Left ventricle myocardium inferior (tissue), 1 donor: ENCODE results near the gene PHOX2A. TPM values are rescaled to one million over a fixed set of nuclear protein-coding genes. Genes with fewer than 3 reads are reported as not detected.

Source experiments
- DNase-seq: peaks from one replicate; pipeline ENCODE4 v3.0.0-alpha.2; 2020
- H3K27ac ChIP-seq: fragments of 200-600 bp; replicated peaks from 2 replicates; pipeline ENCODE4 v1.8.0; 2021
- H3K27me3 ChIP-seq: fragments of 200-600 bp; 2 replicates; pipeline ENCODE4 v1.8.0; 2021; ENCODE audit warnings: low read depth
- H3K36me3 ChIP-seq: fragments of 200-600 bp; 2 replicates; pipeline ENCODE4 v1.8.0; 2021
- H3K4me1 ChIP-seq: fragments of 200-600 bp; 2 replicates; pipeline ENCODE4 v1.8.0; 2021
- H3K4me3 ChIP-seq: fragments of 200-600 bp; 2 replicates; pipeline ENCODE4 v1.8.0; 2021; ENCODE audit warnings: mild to moderate bottlenecking, moderate library complexity
- H3K9me3 ChIP-seq: fragments of 200-600 bp; replicated peaks from 2 replicates; pipeline ENCODE4 v1.8.0; 2021
- CTCF ChIP-seq: fragments of 200-600 bp; IDR thresholded peaks from 2 replicates; pipeline ENCODE4 v1.8.0; 2021; ENCODE audit warnings: antibody characterized with exemption, mild to moderate bottlenecking, borderline replicate concordance
- intact Hi-C: fragments of 100-400 bp; cut with micrococcal nuclease; formaldehyde crosslinking; loops from one replicate; pipeline ENCODE4 v1.11.0; 2022
- total RNA-seq: library from RNA; stranded (reverse); fragmentation: NEBNext Ultra II Directional; extraction: Animal tissue kit (Norgen Biotek cat#: 25700); gene quantifications from one replicate; pipeline ENCODE4 v1.2.1, GENCODE V29; 2021
- donor health status: DM: no; HTN: yes; CAD: no; lungs with severe emphysema.

The PHOX2A gene
- total RNA-seq, 1 donor from 2014 or later, result not detected

GRCh38 chr11:72250661-72251464 is 6.9 kb upstream of the PHOX2A start:
- no peak for DNase-seq
- intact Hi-C loops, result no loop called here
- peaks cover 83% of the 10 kb centered on the region for H3K27me3 ChIP-seq

GRCh38 chr11:72249961-72250360 is 6.0 kb upstream of the PHOX2A start:
- Histone ChIP-seq H3K27me3 (peaks cover 92% of the 10 kb centered on the region), H3K36me3 (no peaks in the 10 kb centered on the region), H3K4me3 (no peak overlapping the region), H3K4me1 (no peaks in the 10 kb centered on the region), H3K27ac (no peak overlapping the region), H3K9me3 (no peaks in the 10 kb centered on the region)
- no peak for TF ChIP-seq CTCF
- no peak for DNase-seq
- intact Hi-C loops, result no loop called here

More at GRCh38 chr11:72250661-72251464, 6.9 kb upstream of the PHOX2A start:
- H3K4me3 ChIP-seq, result no peak overlapping the region
- H3K4me1 ChIP-seq, result no peaks in the 10 kb centered on the region
- H3K36me3 ChIP-seq, result no peaks in the 10 kb centered on the region
- no peak overlapping the region for H3K27ac ChIP-seq
- TF ChIP-seq CTCF, result no peak
- no peaks in the 10 kb centered on the region for H3K9me3 ChIP-seq

GRCh38 chr11:72247584-72247983 is 3.6 kb upstream of the PHOX2A start:
- no peak for TF ChIP-seq CTCF
- intact Hi-C loops, result no loop called here
- Histone ChIP-seq H3K4me3 (no peak overlapping the region), H3K27ac (no peak overlapping the region), H3K27me3 (peaks cover 100% of the 10 kb centered on the region), H3K36me3 (no peaks in the 10 kb centered on the region), H3K9me3 (no peaks in the 10 kb centered on the region), H3K4me1 (peaks cover 10% of the 10 kb centered on the region)
- no peak for DNase-seq

- no peak overlapping the region for H3K27ac ChIP-seq
- H3K36me3 ChIP-seq, result no peaks in the 10 kb centered on the region
- H3K9me3 ChIP-seq, result no peaks in the 10 kb centered on the region
- no peak overlapping the region for H3K4me3 ChIP-seq
- TF ChIP-seq CTCF, result no peak
- intact Hi-C loops, result no loop called here
- DNase-seq, result no peak
- H3K4me1 ChIP-seq, result peaks cover 20% of the 10 kb centered on the region
- H3K27me3 ChIP-seq, result peaks cover 100% of the 10 kb centered on the region
These were observed 1.4 kb upstream of the PHOX2A start for GRCh38 chr11:72245263-72245816.

- Histone ChIP-seq H3K4me3 (peak overlapping the region; percentile 52), H3K27me3 (peaks cover 97% of the 10 kb centered on the region), H3K36me3 (no peaks in the 10 kb centered on the region), H3K4me1 (peaks cover 26% of the 10 kb centered on the region), H3K9me3 (no peaks in the 10 kb centered on the region), H3K27ac (no peak overlapping the region)
- TF ChIP-seq CTCF, result no peak
- DNase-seq, result no peak
- intact Hi-C loops, result no loop called here
These were observed 636 bp upstream of the PHOX2A start for GRCh38 chr11:72244361-72245262.
